ENCODE data around the gene NFIB.

NFIB gene

DNA sequence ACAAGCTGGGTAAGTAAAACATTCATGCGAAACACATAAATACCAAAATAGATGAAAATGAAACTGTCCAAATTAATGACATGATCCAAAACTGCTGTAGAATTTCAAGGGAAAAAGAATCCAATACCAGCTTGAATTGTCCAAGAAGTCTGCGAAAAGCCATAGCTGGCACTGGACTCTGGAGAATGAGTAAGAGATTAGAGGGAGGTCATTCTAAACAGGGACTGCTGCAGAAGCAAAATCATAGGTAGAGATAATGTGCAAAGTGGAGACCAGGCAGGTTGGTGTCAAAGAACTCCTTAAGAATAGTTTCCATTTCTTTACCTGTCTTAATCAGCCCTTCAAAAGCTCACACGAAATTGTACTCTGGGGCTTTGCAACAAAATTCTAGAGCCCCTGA, 162.5 kb downstream of the NFIB start:
- no peak for DNase-seq (ENCODE audit: low spot score)

DNA sequence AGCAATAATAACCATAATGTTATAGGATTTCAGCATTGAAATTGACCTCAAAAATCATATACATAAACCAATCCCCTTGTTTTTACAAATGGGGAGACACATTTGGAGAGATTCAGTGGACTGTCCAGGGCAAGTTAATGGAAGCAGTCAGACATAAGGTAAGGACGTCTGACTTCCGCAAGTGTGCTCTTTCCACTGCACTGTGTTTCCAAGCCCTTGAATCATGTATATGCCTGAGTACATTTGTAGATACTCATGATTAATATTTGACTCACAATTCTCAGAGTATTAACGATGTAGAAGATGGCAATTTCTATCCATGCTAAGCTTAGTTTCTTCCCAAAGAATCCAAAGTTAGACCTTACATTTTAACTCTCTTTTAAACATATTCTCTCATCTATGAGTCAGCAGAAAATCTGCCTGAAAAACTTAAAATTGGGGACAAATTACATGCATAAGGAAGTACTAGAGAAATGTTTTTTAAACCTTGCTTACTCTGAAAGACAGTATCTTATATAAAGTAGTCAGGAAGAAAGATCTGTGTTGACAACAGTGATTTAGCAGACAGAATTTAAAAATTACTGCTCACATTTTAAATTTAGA, 165.3 kb downstream of the NFIB start:
- DNase-seq (ENCODE audit: low spot score), result no peak

DNA sequence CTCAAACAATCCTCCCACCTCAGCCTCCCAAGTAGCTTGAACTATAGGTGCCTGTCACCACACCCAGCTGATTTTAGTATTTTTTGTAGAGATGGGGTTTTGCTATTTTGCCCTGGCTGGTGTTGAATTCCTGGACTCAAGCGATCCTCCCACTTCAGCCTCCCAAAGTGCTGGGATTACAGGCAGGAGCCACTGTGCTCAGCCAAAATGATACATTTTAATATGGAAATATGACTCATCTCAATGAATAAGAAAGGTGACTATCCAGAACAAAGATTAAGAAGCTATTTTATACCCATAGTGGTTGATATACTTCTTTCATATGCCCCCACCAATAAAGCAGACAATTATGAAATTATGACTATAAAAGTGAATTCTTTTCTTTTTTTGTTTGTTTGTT, 166.2 kb downstream of the NFIB start:
- DNase-seq (ENCODE audit: low spot score), result no peak

DNA sequence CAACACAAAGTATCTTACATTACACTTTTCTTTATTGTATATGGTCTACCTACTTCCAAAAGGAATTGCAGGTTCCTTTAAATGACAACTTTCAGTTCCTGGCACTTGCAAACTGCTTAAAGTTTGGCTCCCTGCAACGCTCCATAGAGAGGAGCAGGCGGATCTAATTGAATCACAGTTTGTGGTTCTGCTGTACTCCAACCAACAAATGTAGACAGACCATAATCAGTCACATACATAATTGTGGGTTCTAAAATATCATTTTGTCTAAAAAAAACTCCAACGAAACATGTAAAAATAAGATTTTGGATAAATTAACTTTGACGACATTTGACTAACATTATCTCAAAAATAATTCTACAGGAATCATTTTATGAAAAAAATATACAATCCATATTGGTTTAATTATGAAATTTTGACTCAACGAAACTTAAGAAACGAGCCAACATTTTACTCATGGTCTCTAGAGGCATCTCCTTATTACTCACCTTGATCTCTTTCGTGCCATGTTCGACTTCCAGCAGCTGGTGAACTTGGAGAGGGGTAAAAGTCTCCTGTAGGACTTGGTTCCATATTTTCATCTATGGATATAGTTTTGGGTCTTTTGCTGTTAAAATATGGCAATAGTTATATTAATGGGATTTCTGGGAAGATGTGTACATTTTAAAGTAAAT, 167.6 kb downstream of the NFIB start:
- no peak for DNase-seq (ENCODE audit: low spot score)

DNA sequence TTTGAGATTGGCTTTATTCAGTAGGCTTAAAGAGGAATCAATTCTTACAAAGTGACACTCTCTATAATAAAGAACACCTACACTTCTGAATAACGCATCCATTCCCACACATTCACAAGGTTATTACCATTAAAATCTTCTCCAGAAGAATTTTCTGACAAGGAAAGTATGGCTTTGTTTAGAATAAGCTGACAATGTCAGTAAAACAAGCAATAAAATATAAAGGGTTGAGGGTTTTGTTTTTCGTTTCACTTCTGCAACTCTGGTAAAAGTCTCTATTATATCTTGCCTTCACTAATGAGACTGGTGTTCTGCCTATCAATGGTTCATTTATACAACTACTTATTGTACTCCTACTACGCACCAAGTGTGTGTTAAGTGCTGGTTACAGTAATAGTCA, 169.7 kb downstream of the NFIB start:
- no peak for DNase-seq (ENCODE audit: low spot score)

DNA sequence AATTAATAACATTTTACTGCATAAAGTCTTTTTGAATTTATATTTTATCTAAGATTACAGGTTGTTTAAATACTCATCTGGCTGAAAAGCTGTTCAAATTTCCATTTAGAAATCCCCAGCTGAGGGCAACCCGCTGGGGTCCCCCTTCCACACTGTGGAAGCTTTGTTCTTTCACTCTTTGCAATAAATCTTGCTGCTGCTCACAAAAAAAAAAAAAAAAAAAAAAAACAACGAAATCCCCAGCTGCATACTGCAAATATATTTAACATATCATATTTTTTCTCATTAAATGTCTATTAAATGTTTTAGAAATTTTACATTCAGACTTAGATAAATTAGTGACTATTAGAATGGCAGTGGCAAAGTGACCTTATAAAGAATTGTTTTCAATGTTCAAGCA, 172.2 kb downstream of the NFIB start:
- no peak for DNase-seq (ENCODE audit: low spot score)

DNA sequence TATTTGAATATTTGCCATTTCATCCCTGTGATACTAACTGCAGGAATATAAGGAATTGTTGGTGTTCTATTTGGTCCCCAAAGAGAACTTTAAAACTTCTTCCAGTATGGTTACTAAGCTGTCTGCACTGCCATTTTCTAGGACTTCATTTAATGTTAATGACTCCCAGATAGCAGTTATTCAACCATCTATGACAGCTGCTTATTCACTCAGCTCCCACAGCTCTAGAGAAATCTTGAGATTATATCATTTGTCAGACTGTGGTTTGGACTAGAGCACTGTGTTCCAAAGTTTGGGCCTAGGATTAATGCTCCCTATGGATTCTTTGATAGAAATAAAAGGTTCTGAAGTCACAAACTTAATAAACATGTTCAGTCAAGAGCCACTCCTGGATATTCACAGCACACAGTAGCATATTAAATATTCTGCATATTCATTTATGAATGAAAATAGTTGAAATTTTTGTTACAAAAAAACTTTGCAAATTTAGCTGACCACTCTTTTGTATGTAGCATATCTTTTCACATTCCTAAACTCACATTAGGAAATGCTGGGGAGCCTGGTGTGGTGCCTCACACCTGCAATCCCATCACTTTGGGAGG, 173.7 kb downstream of the NFIB start:
- DNase-seq (ENCODE audit: low spot score), result no peak

DNA sequence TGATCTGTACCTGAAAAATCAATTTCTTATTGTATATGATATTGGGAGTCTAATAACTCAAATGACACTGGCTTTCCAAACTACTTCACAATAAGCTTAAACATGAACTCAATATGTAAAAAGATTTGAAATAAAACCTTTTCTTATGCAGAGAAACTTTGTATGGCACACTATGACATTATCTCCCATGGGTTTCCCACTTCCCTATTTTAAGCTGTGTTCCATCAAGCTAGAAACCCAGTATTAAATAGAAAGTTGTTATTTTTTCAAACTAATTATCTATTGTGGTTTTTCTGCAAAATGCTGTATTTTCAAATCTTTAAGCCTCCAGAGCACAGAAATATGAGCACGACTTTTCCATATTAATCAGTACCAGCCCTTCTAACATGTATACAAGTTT, 174.7 kb downstream of the NFIB start:
- no peak for DNase-seq (ENCODE audit: low spot score)

DNA sequence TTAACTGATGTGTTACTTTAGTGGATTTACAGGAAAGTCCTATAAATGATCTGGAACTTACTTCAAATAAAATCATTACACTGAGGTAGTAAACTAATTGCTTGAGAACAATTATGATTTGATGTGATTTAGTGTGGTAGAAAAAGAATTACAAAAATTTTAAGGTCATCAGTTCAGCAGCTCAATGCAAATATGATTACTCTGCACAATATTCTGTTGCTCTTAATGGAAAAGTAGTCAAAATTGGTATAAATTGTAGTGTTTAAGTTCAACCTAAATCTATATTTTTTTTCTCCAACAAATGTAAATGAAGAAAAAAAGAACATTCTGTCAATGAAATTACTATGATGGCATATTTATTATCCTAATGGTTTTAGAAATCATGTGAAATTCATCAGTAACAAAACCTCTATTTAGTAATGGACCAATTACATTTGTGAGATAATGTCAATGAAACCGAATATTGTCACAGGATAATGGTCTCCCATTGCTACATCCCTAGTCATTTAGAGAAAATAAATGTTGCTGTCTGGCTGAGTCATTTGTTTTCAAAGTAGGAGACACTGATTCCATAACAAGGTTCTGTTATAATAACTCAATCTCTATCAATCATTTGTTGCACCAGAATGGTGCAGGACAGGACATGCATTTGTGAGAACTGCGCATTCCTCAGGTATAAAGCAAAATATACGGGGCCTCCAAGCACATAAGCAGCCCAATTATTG, 177.1 kb downstream of the NFIB start:
- DNase-seq (ENCODE audit: low spot score), result no peak

DNA sequence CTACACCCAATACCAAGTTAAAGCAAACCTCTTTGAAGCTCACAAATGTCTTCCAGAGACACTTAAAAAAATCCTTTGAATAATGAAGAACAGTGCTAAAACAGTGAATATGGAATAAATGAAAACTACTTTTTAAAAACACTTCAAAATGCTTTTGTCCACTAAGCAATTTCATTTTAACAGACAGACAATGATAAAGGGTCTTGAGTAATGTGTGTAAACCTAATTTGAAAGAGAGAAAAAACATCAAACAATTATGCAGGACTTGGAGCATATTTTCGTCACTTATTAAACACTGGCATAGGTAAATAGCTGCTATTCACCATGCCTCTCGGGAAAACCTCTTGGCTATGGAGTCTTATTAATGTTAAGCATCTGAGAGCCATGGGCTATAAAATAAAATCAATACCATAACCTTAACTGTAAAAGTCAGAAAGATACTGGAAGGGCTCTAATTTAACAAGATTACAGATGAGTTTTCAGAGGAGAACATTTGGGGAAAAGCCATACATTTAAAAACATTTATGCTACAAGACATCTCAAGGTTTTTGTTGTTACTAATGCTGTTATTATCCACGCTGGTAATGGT, 177.8 kb downstream of the NFIB start:
- no peak for DNase-seq (ENCODE audit: low spot score)

DNA sequence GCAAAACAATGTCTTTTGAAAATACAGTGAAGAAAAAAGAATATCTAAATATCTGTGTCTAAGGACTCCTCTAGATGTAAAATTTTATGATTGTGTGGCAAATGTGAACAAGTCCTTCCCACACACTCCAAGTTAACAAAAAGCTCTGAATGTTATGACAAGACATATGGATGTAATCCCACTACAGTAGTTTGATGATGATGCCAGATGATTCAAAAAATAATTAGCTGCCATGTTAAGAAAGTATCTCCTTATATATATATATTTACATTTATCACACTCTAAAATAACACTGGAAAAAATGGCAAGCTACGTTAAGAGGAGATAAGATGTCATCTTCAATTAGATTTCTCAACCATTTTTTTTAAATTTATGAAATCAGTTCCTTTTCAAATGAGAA, 178.5 kb downstream of the NFIB start:
- DNase-seq (ENCODE audit: low spot score), result no peak

DNA sequence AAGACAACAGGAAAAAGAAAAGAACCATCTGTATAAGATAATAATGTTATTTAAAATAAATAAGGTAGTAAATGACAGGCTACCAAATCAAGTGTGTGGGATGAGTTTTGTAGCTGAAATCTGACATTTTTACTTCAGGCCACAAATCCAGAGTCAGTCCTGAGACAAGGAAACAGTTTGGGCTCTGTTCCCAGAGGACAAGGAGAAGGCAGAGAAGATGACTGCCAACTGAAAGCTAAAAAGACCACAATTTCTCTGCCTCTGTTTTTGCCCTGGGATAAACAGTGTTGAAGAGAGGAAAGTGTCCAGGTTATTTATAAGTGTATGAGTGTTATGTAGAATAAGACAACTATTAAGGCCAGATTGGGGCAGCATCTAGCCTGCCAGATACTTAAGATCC, 180.5 kb downstream of the NFIB start:
- peak; percentile 28 for DNase-seq (ENCODE audit: low spot score)

DNA sequence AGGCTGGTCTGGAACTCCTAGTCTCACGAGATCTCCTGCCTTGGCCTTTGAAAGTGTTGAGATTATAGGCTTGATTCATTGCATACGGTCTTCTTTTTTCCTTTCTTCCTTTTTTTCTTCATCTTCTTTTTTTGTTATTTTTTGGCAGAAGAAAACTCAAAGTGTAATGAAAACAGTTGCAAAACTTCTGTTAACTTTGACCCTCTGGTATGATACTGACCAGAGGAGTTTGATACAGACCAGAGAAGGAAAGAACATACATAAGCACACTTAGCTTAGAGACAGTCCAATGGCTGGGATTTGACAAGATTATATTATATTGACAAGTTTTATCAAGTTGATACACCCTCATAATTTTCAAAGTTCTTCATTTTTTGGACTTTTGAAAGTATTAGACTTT, 181.2 kb downstream of the NFIB start:
- DNase-seq (ENCODE audit: low spot score), result no peak

DNA sequence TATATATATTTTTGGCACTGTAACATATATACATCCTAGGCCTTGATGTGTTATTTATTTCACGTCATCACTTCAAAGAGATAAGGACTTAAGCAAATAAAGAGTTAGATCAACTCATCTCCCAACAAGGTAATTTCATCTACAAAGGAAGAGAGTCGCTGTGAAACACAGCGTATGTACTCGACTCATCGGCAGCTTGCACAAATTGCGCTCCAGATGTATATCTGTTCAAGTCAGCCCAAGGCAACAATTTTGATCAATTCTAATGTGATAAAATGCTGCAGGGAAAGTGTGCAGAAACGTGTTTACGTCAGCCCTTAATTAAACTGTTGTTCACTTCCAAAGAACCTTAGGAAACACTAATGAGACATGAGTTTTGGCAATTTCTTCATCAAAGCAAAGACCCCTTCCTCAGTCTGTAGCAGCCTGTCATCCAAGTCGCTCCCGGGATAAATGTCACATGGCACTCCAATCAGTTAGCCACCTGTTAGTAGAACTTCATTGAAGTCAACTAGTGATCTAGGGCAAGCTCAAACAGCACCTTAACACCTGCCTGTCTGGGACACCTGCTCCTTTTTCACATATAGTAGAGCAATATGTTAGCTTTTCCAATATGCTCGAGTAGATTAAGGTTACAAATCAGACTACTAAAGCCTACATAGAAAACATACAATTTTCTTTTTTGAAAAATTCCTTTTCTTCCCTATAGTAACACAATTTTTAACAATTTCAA, 182.4 kb downstream of the NFIB start:
- no peak for DNase-seq (ENCODE audit: low spot score)

DNA sequence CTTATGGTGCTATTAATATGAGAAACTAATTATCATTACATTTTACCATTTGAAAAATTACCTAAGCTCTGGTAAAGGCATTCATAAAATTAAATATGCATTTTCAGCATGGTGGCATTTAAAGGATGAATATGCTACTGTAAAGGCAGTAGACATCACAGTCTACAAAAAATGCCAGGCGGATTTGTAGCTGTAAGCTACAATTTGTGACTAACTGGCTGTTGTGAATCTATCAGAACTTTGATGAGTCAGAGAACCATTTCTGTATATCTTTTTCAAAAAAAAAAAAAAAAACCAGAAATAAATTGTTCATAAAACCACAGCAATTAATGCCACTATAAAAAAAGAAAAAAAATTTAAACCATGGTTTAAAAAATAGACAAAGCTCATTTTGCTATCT, 186.3 kb downstream of the NFIB start:
- no peak for DNase-seq (ENCODE audit: low spot score)

DNA sequence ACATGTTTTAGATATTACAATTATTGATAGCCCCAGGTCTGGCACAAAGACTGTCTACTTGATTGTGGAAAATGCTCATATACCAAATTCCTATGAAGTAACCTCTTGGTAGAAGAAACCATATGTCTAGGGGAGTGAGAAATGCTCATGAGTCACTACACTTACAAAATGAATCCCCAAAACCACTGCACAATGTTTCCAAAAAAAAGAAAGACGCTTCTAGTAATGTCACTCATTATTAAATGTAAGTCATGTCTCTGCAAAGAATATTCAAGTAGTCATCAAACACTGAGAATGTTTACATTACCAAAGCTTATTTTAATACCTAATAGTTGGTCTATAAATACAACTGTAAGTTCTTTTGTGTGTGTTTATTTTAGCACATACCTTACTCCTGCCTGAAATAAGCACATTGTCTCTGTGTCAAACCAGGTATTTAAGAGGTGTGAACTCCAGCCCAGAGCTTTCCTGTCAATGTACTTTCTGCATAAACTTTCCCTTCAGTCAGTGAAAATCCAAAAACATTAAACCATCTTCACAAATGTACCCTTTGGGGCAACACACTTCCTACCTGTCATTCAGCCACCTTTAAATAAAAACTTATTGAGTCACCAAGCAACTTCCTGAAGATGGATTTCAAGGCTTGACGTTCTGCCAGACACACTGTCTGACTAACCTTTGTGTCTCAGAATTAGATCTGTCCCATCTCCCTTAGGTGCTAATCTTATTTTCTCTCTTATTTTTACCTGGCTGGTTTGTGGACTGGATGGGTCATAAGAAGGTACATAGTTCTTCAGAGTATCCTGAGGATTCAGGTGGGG, 194.0 kb downstream of the NFIB start:
- no peak for DNase-seq (ENCODE audit: low spot score)

DNA sequence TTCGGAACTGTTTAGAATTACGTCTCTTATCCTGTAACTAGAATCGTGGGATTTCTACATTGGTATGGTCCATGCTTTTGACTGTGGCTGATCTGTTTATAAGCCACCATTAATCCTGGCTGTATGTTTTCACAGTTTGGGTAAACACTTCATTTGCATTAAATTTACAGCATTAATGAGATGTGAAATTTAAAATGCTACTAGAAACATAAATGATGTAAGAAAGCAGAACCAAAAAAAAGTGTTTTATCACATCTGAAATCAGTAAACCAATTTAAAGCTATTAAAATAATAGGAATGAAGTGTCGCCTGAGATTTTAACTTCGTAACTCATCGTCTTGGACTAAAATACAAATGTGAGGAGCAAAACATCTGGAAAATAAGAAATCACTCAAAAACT, 201.7 kb downstream of the NFIB start:
- no peak for DNase-seq (ENCODE audit: low spot score)

DNA sequence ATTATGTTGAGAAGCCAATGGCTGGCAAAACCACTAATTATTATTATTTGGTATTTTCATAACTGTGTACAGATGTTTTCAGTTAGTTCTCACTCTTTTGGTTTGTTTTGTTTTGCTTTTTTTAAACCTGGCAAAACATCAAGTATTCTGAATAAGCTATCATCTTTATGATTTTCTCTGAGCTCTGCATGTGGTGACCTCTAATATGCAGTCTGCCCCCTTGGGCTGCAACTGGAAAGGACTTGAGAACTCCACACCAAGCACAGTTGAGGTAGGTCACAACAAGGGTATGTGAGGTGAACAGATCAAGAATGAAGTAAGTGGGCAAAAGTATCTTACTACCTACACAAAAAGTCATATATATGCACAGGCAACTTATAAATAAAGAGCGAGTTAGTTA, 202.2 kb downstream of the NFIB start:
- no peak for DNase-seq (ENCODE audit: low spot score)

DNA sequence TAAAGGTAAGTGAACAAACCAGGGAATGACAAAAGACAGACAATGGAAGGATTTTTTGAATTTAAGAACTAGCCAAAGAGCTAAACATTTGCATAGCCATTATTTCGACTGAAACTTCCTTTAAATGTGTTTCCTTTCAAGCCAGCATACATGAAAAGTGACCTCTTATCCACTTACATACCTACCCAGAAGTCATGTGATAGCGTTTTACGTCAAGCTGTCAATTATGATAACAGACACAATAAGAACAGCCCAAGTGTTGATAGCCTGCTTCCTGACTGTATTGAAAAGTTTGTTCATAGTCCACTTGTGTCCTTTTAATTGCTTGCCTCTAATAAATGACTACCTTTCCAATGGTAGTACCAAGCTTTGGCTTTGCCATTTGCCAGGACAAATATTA, 206.0 kb downstream of the NFIB start:
- no peak for DNase-seq (ENCODE audit: low spot score)

DNA sequence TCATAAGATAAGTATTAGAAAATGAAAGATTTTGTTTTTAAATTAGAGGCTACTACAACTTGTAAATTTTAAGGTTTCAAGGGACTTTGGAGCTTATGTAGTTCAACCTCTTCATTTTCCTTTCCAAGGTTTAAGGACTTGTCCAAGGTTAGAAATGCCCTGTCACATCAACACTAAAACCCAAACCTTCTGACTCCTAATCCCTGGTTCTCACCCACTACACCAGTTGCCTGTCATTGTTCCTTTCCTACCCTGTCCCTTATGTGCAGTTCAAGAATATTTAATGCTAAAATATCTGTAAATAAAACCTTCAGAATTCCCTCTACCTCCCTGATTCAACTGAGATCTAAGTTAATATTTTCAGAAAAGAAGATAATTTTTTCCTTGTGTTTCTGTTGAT, 206.4 kb downstream of the NFIB start:
- DNase-seq (ENCODE audit: low spot score), result no peak

DNA sequence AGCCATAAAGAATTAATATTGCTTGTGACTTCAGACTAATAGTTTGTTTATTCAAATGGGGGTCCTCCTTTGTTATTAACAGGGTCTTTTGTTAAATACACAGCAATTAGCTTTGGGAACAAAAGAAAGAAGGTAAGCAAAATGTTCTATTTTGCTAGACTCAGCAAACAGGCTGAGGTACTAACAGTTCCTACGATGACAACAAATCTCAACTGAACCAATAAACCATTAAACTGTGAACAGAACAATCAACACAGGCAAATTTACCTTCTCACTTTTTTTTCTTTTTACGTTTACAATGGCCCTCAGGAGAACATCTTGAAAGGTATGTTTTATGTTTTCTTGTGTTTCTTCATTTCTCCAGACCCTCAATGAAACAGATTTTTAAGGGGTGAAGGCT, 207.2 kb downstream of the NFIB start:
- DNase-seq (ENCODE audit: low spot score), result no peak

Measured in Ammon's horn (tissue), 1 donor.